H1 (cell line): Measurements from ENCODE around the gene ZIC5. TPM values are rescaled to one million over a fixed set of nuclear protein-coding genes. Genes with fewer than 3 reads are reported as not detected.

Experiments
- CTCF ChIA-PET: fragments of 300-600 bp; sonication (Branson Sonifier 250); formaldehyde crosslinking; loops from one replicate; lab custom pipeline; 2021; ENCODE audit not compliant: partially characterized antibody; lab: Charles Lee
- POLR2A ChIA-PET: fragments of 300-600 bp; sonication (Branson Sonifier 250); formaldehyde crosslinking; loops from one replicate; lab custom pipeline; 2021; ENCODE audit warnings: inconsistent platforms; ENCODE audit not compliant: partially characterized antibody; lab: Charles Lee
- DNase-seq, 2 experiments: peaks; one replicate each; pipeline versions ENCODE4 v3.0.0 to v3.0.0-alpha.2; 2010 to 2022; ENCODE audit warnings: low spot score in 2 of 2, low read depth in 1 of 2, mixed read lengths in 1 of 2
- FAIRE-seq: peaks from 2 replicates; lab custom pipeline; 2011; peaks lifted over from hg19 to GRCh38; lab: Jason Lieb, UNC
- H2AFZ ChIP-seq: 2 replicates; pipeline ENCODE4 v1.8.1; 2012; ENCODE audit warnings: low read length, inconsistent platforms
- H2AK5ac ChIP-seq: 2 replicates; pipeline ENCODE4 v1.6.1; 2013; ENCODE audit warnings: low read depth, low read length
- H2BK120ac ChIP-seq: replicated peaks from 2 replicates; pipeline ENCODE3; 2013; ENCODE audit warnings: low read depth, low read length, inconsistent platforms
- H2BK12ac ChIP-seq: 2 replicates; pipeline ENCODE4 v1.6.1; 2013; ENCODE audit warnings: low read depth, low read length
- H2BK15ac ChIP-seq: 2 replicates; pipeline ENCODE4 v1.6.1; 2013; ENCODE audit warnings: low read length
- H2BK20ac ChIP-seq: 2 replicates; pipeline ENCODE4 v1.6.1; 2013; ENCODE audit warnings: low read length
- H2BK5ac ChIP-seq: 2 replicates; pipeline ENCODE4 v1.6.1; 2013; ENCODE audit warnings: low read depth, low read length
- H3K14ac ChIP-seq: 2 replicates; pipeline ENCODE4 v1.6.1; 2013; ENCODE audit warnings: inconsistent platforms; ENCODE audit not compliant: insufficient read length
- H3K18ac ChIP-seq: 2 replicates; pipeline ENCODE4 v1.6.1; 2013; ENCODE audit warnings: low read length; ENCODE audit errors: extremely low read depth
- H3K23ac ChIP-seq: 2 replicates; pipeline ENCODE4 v1.6.1; 2013; ENCODE audit warnings: inconsistent platforms; ENCODE audit not compliant: insufficient read length
- H3K23me2 ChIP-seq: 2 replicates; pipeline ENCODE4 v1.6.1; 2013; ENCODE audit warnings: low read depth, low read length
- H3K27ac ChIP-seq: 2 replicates; pipeline ENCODE4 v1.6.1; 2011; ENCODE audit warnings: low read depth, low read length, inconsistent platforms
- H3K27me3 ChIP-seq, 4 experiments: replicated peaks in 1 of 4; 1 replicate in 1 of 4; 2 replicates in 3 of 4; pipeline versions ENCODE4 v1.6.1 to v1.8.1; 2011 to 2013; ENCODE audit warnings: low read length in 3 of 4, mild to moderate bottlenecking in 3 of 4, inconsistent platforms in 2 of 4, mixed read lengths in 2 of 4, moderate library complexity in 1 of 4; ENCODE audit not compliant: control insufficient read depth in 3 of 4, insufficient read depth in 3 of 4; ENCODE audit errors: extremely low read depth in 1 of 4
- H3K36me3 ChIP-seq, 4 experiments: 2 replicates each; pipeline versions ENCODE4 v1.6.1 to v1.8.1; 2011 to 2013; ENCODE audit warnings: mild to moderate bottlenecking in 4 of 4, low read length in 3 of 4, moderate library complexity in 2 of 4, control low read depth in 1 of 4, inconsistent platforms in 1 of 4; ENCODE audit not compliant: insufficient read depth in 4 of 4, control insufficient read depth in 2 of 4
- H3K4ac ChIP-seq: replicated peaks from 2 replicates; pipeline ENCODE3; 2013; ENCODE audit warnings: low read length, low read depth, mixed read lengths, inconsistent platforms; ENCODE audit not compliant: insufficient read length
- H3K4me1 ChIP-seq, 4 experiments: replicated peaks in 1 of 4; 1 replicate in 1 of 4; 2 replicates in 3 of 4; pipeline versions ENCODE4 v1.6.1 to v1.8.1; 2011 to 2013; ENCODE audit warnings: low read length in 3 of 4, inconsistent platforms in 2 of 4, mixed read lengths in 1 of 4; ENCODE audit not compliant: insufficient read depth in 4 of 4, control insufficient read depth in 3 of 4
- H3K4me2 ChIP-seq, 2 experiments: 2 replicates each; pipeline versions ENCODE4 v1.6.1 to v1.8.1; 2011 to 2013; ENCODE audit warnings: low read depth in 2 of 2, low read length in 2 of 2, control low read depth in 1 of 2, inconsistent platforms in 1 of 2, mild to moderate bottlenecking in 1 of 2; ENCODE audit not compliant: insufficient read depth in 1 of 2
- H3K4me3 ChIP-seq, 4 experiments: fragments of 200-600, 300-600 bp in 1 of 4; sonication (generic), shearing (Covaris generic), sonication (Bioruptor Twin) in 1 of 4; 2 replicates each; pipeline versions ENCODE4 v1.5.1 to v1.8.1; 2011 to 2016; ENCODE audit warnings: low read length in 4 of 4, low read depth in 3 of 4, control low read depth in 2 of 4, inconsistent platforms in 2 of 4, mild to moderate bottlenecking in 2 of 4, mixed read lengths in 1 of 4, moderate library complexity in 1 of 4; ENCODE audit not compliant: insufficient read depth in 2 of 4; ENCODE audit errors: extremely low read depth in 1 of 4
- H3K56ac ChIP-seq: replicated peaks from 2 replicates; pipeline ENCODE3; 2013; ENCODE audit warnings: low read depth, mild to moderate bottlenecking, mixed read lengths, low read length, inconsistent platforms; ENCODE audit not compliant: insufficient read length
- H3K79me1 ChIP-seq: 2 replicates; pipeline ENCODE4 v1.6.1; 2013; ENCODE audit warnings: low read depth, low read length, control low read depth
- H3K79me2 ChIP-seq, 2 experiments: 2 replicates each; pipeline versions ENCODE4 v1.6.1 to v1.8.1; 2012 to 2013; ENCODE audit warnings: low read length in 2 of 2, mild to moderate bottlenecking in 2 of 2, inconsistent platforms in 1 of 2; ENCODE audit not compliant: insufficient read depth in 2 of 2, control insufficient read depth in 1 of 2
- H3K9ac ChIP-seq, 4 experiments: replicated peaks in 1 of 4; 1 replicate in 1 of 4; 2 replicates in 3 of 4; pipeline versions ENCODE4 v1.6.1 to v1.8.1; 2011 to 2013; ENCODE audit warnings: low read depth in 3 of 4, low read length in 3 of 4, control low read depth in 2 of 4, mild to moderate bottlenecking in 2 of 4, moderate library complexity in 2 of 4, inconsistent platforms in 1 of 4; ENCODE audit errors: extremely low read depth in 1 of 4
- H3K9me3 ChIP-seq, 2 experiments: 2 replicates each; pipeline versions ENCODE4 v1.6.1 to v1.8.1; 2012 to 2013; ENCODE audit warnings: mild to moderate bottlenecking in 2 of 2, moderate library complexity in 2 of 2, control low read depth in 1 of 2, inconsistent platforms in 1 of 2, low read depth in 1 of 2, low read length in 1 of 2, mixed read lengths in 1 of 2; ENCODE audit not compliant: insufficient read depth in 2 of 2
- H4K20me1 ChIP-seq, 2 experiments: replicated peaks in 1 of 2; 2 replicates each; pipeline versions ENCODE3 to v1.8.1; 2011 to 2013; ENCODE audit warnings: inconsistent platforms in 2 of 2, low read length in 2 of 2, mild to moderate bottlenecking in 1 of 2; ENCODE audit not compliant: insufficient read depth in 2 of 2, control insufficient read depth in 1 of 2
- H4K5ac ChIP-seq: 2 replicates; pipeline ENCODE4 v1.6.1; 2013; ENCODE audit warnings: low read length, low read depth, mixed read lengths, inconsistent platforms; ENCODE audit not compliant: insufficient read length
- H4K8ac ChIP-seq: 2 replicates; pipeline ENCODE4 v1.8.0; 2013; ENCODE audit warnings: mild to moderate bottlenecking, moderate library complexity, low read length, inconsistent platforms; ENCODE audit not compliant: insufficient read depth; ENCODE audit errors: extremely low read depth
- H4K91ac ChIP-seq: replicated peaks from 2 replicates; pipeline ENCODE3; 2013; ENCODE audit warnings: low read length, mixed read lengths, inconsistent platforms; ENCODE audit not compliant: insufficient read length
- CHD1 ChIP-seq: IDR thresholded peaks from 2 replicates; pipeline ENCODE4 v1.6.1; 2012; ENCODE audit warnings: low read depth, low read length, improper control_type of control experiment
- NANOG ChIP-seq: IDR thresholded peaks from 2 replicates; pipeline ENCODE4 v1.6.1; 2011; ENCODE audit warnings: low read length, low read depth, mild to moderate bottlenecking, inconsistent platforms; ENCODE audit not compliant: insufficient read depth, poor library complexity, severe bottlenecking
- WGBS, 2 experiments: shearing (Covaris generic) in 1 of 2; methylation state at CpG; one replicate each; pipeline versions ENCODE4 v1.1.6 to v1.1.7; 2013 to 2015; ENCODE audit warnings: low lambda C conversion rate in 2 of 2, mixed read lengths in 2 of 2, inconsistent platforms in 1 of 2, low coverage in 1 of 2, missing lambda C conversion rate in 1 of 2; ENCODE audit not compliant: insufficient replicate concordance in 2 of 2, insufficient coverage in 1 of 2, insufficient read length in 1 of 2; ENCODE audit errors: extremely low coverage in 1 of 2, missing lambda C conversion rate in 1 of 2; 5-methylcytosine and 5-hydroxymethylcytosine counted together
- polyA plus RNA-seq, 7 experiments: library from polyadenylated mRNA; depleted of rRNA in 3 of 7; stranded (reverse) in 5 of 7; unstranded in 2 of 7; fragments of >200 nt in 5 of 7; fragments of 200-250 nt in 2 of 7; gene quantifications; 1 replicate in 5 of 7; 2 replicates in 1 of 7; 4 replicates in 1 of 7; pipeline versions ENCODE4 v1.2.1 to v1.2.3, GENCODE V29; 2011 to 2013; ENCODE audit warnings: missing spikeins in 2 of 7, mixed read lengths in 2 of 7
- total RNA-seq: library from RNA; stranded (reverse); fragmentation: NEBNext Ultra II Directional; extraction: Animal tissue kit (Norgen Biotek cat#: 25700); gene quantifications from 2 replicates; pipeline ENCODE4 v1.2.1, GENCODE V29; 2021

Gene ZIC5
- total and polyA plus RNA-seq, 2 of the 8 experiments (the other 6 are each of a cell fraction or from before 2014, with no cell fraction given), result 14.2 to 52.7 TPM

DNA sequence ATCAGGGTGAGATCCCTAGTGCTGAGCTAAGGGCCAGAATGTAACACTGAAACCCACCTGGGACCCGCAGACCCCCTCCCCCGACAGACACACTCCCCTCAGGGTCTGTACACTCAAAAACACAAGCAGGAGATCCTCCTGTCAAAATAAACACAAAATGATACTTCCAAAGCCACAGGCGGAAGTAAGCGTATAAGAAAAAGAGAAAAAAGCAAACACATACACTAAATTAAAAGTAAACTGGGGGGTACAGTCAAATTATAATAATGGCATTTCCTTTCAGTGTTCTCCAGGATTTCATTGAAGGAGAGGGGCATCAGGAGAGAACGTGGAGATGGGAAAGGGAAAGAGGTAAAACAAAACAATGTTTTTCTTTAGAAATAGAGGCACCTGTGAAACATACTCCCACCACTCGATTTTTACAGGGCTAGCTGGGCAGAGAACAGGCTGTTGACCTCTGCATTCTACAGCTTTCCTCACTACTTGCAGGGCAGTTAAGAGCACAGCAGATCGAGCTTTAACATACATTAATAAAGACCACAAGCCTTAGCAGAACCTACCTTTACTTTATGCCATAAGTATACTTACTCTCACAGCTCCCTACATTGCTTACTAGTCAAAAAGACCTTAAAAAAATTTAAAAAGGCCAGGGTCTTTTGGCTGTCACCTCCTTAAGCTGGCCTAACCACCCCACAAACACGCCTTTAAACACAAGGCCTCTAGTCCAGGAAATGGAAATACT, 5.3 kb downstream of the ZIC5 start:
- H3K4me2 ChIP-seq, result peak overlapping the region; percentile 81
- ChIA-PET POLR2A (interaction anchor here (1.0 to 5.7 kb wide), 10 partner anchors 9 to 277 kb away, joined by 3 to 56 read pairs (median 5); partner anchors contain the start of gene ZIC2), CTCF (interaction anchor here (0.9 to 3.6 kb wide), 12 partner anchors 9 to 310 kb away, joined by 3 to 23 read pairs (median 5); no protein-coding TSS in a partner anchor)
- no peaks in the 10 kb centered on the region for H3K9me3 ChIP-seq
- no peak overlapping the region for H3K23ac ChIP-seq
- H4K91ac ChIP-seq, result no peak overlapping the region
- H3K27ac ChIP-seq, result no peak overlapping the region
- H3K79me1 ChIP-seq, result peaks cover 3% of the 10 kb centered on the region; the same call in 1 of the 2 replicates
- H3K36me3 ChIP-seq, result peaks cover 2 to 68% (median 36%) of the 10 kb centered on the region in 4 experiments; a peak in 7 of 8 replicates
- no peak overlapping the region for H2BK5ac ChIP-seq
- no peak overlapping the region for H4K5ac ChIP-seq
- no peak overlapping the region for H3K4ac ChIP-seq
- H3K9ac ChIP-seq, result no peak overlapping the region
- H4K20me1 ChIP-seq, result peaks cover 23 to 29% of the 10 kb centered on the region in 2 experiments
- no peak overlapping the region for H3K56ac ChIP-seq
- no peak overlapping the region for H2BK20ac ChIP-seq
- H3K18ac ChIP-seq, result no peak overlapping the region
- no peak overlapping the region for H2BK120ac ChIP-seq
- H3K4me1 ChIP-seq, result peaks cover 3 to 15% (median 9%) of the 10 kb centered on the region in 4 experiments
- H4K8ac ChIP-seq, result no peak overlapping the region
- no peak overlapping the region for H3K14ac ChIP-seq
- H3K79me2 ChIP-seq, result peaks cover 15 to 59% of the 10 kb centered on the region in 2 experiments
- DNase-seq, result no peak
- WGBS, 2 experiments, result 76% methylated on average over 8 of the region's 8 CpGs; no CpG with 5 or more reads in 1 of the 2 experiments
- H2AFZ ChIP-seq, result no peak overlapping the region
- H3K4me3 ChIP-seq, result peak overlapping the region; percentile 15 to 96 (median 53); a peak in 5 of 8 replicates
- no peak overlapping the region for H2AK5ac ChIP-seq
- H2BK15ac ChIP-seq, result no peak overlapping the region
- FAIRE-seq, result no peak
- H3K23me2 ChIP-seq, result peaks cover 15% of the 10 kb centered on the region
- peaks cover 0 to 2% (median under 1%) of the 10 kb centered on the region in 4 experiments; a peak in 1 of 7 replicates for H3K27me3 ChIP-seq
- H2BK12ac ChIP-seq, result no peak overlapping the region
- TF ChIP-seq CHD1, result no peak
- no peak for TF ChIP-seq NANOG
